Measurements from ENCODE around the gene MAST4.

The MAST4 gene

DNA sequence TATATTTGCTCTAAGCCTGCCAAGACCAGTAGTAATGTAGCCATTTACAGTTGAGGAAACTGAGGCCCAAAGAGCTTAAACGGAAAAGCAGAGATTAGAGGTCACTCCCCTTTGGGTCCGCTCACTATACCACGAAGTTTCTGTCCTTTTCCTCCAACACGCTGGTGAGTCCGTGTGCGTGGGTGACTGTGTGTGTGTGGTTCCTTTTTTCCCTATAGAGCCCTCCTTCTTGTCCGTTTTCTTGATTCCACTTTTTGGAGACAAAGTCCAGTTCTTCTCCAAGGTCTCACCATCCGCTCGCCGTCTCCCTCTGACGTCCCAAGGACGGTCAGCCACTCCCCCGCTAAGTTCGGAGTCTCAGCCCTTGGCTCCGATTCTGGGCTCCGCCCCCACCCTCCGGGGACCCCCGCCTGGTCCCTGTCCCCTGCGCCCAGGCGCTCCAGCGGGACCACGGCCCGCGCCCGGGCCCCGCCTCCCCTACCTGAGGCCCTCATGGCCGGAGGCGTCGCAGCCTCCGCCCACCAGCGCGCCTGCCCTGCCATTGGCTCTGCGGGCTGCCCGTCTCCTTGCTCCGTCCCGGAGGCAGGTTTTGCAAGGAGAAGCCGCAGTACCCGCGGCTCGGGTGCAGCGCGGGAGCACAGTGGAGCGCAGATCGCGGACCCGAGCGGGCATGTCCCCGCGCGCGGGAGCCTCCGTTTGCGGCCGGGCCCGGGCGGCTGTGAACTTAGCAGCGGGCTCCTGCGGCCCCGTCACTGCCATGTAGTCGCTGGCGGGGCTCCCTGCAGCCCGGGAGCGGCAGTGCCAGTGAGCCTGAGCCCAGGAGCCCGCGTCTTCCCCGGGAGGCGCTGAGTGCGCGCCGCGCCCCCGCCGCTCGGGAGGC lies at the start of gene MAST4:
TSS of gene MAST4 (plus strand) at position 638 of the 880 bp plus-strand sequence. CDS start 263 bp downstream, outside the sequence.
- DNase-seq (ENCODE audit: low spot score), result peak; percentile 92

DNA sequence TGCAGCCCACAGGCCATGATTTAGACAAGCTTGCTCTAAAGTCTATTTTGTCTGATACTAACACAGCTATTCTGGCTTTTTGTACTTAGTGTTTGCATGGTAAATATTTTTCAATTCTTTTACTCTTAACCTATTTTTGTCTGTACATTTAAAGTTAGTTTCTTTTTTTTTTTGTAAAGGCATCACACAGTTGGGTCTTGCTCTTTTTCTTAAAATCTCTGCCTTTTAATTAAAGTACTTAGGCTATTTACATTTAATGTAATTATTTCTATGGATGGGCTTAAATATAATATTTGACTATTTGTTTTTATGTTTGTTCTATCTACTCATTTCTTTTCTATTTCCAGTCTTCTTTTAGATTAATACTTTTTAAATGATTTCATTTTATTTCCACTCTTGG lies 49.7 kb upstream of the MAST4 start:
- DNase-seq (ENCODE audit: low spot score), result no peak

DNA sequence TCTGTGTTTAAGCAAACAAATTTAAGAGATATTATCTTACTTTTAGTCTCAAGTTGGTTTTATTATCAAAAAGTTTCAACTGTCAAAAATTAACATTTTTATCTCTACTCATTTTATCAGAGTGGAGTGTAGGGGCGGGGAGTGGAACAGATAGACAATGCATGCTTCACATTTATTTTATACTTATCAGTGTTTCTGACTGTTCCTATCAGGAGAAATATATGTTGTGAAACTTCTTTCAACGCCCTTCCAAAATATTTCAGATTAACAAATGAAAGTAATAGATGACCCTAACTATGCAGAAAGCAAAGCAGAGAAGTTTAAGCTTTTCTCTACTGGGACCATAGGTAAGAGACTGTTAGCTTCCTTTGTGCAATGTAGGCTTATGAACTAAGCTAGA lies 44.9 kb upstream of the MAST4 start:
- DNase-seq (ENCODE audit: low spot score), result no peak

DNA sequence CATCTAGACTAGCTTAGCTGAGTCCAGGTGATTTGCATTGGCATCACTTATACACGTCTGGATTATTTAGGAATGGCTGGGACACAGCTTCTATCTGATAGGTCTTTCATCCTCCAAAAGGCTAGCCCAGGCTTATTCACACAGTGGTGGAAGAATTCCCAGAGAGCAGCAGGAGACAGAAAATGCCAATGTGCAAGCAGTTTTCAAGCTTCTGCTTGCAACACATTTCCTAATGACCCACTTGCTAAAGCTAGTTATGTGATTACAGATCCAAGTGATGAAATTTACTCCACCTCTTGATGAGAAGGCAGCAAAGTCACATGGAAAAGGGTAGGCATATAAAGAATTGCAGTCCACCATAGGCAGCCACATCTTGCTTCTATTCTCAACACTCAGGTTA lies 44.2 kb upstream of the MAST4 start:
- no peak for DNase-seq (ENCODE audit: low spot score)

DNA sequence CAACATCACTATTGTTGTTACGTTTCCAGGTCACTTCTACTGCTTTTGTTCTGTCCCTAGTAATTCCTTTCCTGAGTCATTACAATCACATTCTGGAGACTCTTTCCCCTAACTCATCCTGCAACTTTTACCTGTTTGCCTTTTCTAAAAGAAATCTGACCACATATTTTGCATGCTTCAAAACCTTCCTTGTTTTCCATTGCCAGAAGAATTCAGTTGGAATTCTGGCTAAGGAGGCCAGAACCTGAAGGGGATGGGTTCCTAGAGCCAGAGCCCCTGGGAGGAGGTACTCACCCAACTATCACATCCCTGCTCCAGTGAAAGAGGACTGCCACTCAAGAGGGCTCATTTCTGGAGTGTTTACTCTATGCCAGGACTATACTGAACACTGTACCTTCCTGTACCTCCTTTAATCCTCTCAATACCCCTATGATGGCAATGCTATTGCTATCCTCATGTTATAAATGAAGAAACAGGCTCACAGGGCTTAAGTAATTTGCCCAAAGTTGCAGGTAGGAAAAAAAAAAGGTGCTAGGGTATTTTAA lies 42.8 kb upstream of the MAST4 start:
- DNase-seq (ENCODE audit: low spot score), result no peak

DNA sequence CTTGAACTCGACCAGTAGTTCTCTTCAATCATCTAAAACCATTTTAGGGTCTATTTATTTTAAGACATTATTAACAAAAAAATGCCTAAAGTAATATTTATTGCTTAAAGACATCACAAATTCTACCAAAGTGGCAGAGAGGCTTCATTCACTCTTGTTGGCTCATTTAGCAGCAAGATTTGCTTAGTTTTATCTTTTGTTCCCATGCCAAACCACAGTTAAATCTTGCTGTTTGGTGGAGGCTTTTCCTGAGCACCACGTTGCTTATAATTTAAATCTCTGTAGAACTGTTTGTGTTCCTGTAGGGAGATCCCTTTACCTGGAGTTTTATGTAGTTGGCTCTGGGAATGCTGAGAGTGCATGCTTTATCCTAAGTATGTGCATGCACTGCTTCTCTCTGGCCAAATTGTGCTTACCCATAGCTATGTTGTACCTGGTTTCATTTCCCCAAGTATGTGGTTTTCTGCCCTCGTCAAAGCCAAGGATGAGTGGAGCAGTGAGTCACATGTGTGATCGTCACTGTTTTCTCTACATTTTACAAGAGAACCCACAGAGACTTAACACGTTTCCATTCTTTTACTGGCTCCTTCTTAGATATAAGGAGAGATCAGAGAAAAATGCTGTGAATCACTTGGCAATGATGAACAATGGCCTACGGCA lies 42.1 kb upstream of the MAST4 start:
- DNase-seq (ENCODE audit: low spot score), result no peak

DNA sequence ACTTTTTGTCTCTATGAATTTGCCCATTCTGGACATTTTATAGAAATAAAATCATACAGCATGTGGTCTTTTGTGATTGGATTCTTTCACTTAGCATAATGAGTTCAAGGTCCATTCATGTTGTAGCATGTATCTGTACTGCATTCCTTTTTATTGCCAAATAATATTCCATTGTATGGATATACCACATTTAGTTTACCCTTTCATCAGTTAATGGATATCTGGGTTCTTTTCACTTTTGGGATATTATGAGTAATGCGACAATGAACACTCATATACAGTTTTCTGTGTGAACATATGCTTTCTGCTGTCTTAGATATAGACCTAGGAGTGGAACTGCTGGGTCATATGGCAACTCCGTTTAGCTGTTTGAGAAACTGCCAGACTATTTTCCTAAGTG lies 41.3 kb upstream of the MAST4 start:
- DNase-seq (ENCODE audit: low spot score), result no peak

DNA sequence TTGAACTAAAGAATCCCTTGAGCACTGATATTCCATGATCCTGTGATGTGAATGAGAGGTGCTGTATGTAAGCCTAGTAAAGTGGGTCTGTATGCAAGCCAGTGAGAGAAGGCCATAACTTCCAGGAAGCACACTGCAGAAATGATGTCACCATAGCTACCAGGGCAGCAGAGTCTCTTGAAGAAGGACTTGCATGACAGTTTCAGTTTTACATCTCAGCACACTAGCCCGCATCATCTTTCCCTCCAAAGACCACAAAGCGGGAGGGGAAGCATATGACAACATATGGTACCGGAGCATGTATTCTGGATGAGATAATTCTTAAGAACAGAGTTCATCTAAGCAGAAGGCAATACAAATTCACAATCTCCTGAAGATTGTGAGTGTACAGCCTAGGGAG lies 37.6 kb upstream of the MAST4 start:
- DNase-seq (ENCODE audit: low spot score), result no peak

DNA sequence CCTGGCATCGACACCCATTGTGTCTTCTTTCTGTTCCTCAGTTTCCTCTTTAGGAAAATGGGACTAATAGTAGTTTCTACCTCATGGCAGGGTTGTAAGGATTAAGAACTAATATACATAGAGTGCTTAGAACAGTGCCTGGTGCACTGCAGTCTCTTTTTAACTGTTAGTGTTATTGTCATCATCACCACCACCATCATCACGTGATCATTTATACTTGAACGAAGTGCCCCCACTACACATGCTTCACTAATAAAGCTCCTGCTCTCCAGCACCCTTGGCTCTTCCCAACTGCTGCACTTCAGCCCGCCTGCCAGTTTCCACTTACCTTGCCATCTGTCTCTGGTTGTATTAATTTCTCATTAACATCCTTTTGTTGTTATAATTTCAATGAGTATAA lies 35.8 kb upstream of the MAST4 start:
- no peak for DNase-seq (ENCODE audit: low spot score)

DNA sequence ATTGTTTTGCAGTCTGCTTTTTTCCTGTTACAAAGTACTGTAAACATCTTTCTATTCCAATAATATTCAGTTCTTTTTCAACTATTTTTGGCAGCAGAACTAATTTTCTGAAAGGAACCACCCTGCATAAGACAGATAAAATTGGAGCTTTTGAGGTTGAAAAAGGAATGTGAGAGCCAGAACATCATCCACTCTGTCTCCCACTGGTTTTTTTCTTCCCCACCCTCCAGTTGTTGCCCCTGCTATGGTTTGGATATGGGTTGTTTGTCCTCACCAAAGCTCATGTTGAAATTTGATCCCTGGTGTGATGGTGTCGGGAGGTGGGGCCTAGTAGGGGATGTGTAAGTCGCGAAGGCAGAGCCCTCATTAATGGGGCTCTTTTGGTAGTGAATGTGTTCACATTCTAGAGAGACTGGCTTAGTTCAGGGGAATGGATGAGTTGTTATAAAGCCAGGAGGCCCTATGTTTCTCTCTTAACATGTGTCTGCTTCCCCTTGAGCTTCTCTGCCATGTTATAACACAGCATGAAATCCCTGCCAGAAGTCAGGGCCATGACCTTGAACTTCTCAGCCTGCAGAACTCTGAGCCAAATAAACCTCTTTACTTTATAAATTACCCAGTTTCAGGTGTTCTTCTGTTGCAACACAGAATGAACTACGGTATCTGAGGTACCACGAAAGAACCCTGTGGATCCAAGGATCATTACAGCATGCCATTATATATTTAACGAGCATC lies 34.8 kb upstream of the MAST4 start:
- no peak for DNase-seq (ENCODE audit: low spot score)

DNA sequence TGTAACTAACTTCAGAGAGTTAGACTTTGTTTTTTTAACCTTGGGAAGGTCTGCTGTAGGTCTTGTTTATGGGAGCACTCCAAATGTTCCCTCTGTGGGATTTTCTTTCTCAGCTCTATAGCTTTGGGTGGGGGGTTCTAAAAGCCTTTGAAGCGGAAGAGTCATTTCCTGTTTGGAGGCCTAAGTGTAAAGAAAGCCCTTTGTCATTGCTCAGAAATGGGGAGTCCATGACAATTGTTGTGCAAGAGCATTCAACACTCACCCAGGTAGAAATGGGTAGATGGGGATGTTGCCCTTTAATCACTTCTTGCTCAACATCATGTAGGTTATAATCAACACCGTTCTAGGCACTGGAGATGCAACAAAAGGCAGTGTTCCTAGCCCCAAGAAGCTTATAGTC lies 30.3 kb upstream of the MAST4 start:
- DNase-seq (ENCODE audit: low spot score), result no peak

DNA sequence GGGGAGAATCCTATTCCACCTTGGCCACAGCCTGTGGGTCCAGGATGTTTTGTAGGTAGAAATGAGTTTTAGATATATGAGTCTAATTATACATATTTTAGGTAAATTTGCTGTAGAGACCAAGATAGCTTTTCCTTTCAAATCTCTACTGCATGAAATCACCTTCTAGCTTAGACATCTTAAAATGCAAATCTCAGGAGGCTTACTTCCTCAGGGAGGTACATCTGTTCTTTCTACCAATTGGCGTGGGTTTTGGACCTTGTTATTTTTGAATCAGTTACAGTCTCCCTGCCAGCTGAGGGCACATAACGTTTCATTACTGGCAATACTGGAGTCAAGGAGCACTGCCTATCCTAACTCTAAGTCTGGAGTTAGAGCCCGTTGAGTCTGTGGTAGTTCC lies 28.7 kb upstream of the MAST4 start:
- DNase-seq (ENCODE audit: low spot score), result no peak

DNA sequence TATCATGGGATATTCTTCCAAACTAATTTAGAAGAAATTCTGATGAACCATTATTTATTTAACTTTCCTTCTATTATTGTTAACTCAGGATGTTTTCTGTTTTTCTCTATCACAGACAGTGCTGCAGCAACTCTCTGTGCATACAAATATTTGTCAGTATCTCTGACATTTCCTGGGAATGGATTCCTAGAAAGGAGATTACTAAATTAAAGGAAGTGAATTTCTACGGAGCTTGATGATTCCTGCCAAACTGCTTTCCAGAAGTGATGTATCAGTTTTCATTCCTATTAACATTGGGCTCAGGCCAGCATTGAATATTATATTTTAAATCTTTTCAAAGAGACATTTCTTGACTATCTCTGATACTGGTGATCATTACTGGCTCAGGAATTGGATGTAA lies 26.0 kb upstream of the MAST4 start:
- no peak for DNase-seq (ENCODE audit: low spot score)

DNA sequence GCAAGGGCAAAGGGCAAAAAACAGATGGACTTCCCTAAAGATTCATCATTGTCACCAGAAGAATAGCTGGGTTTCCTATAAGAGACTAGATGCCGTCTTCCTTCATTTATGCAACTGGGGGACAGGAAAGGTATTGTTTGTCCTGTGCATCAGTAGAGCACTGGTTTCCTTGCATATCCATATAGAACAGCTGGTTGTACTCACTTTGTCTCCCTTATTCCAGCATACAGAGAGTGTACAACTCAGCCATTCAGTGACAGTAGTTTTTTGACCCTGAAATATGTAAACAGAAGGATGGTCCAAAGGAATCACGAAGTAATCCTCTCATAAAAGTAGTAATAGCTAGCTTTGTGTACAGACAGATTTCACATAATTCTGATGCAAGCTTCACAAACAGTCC lies 22.5 kb upstream of the MAST4 start:
- no peak for DNase-seq (ENCODE audit: low spot score)

DNA sequence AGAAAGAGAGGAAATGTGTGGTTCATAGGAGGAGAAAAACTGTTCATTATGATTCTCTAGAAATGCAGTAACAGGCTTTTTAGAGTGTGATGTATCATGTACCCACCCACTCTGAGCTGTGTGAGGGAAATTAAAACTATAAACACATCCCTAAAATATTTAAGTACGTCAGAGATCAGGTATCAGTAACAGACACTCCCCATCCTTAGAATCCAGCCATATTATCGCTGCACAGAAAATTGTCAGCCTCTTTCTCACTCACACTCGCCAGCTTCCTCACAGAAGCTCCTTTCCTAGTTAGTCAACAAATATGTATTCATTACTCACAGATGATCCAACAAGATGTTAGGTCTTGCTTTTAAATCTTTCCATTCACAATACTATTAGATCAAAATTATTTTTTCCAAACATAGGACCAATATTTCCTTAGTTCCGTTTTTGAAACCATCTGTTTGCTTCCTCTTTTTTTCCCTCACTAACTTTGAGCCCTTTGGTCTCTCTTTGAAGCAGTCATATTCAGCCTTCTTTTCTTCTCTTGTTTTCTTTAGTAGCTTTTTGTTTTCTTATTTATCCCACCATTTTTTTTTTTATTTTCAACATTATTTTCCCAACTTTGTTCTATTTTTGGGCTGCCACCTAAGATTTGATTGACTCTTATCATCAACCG lies 13.6 kb upstream of the MAST4 start:
- peak; percentile 12 for DNase-seq (ENCODE audit: low spot score)

DNA sequence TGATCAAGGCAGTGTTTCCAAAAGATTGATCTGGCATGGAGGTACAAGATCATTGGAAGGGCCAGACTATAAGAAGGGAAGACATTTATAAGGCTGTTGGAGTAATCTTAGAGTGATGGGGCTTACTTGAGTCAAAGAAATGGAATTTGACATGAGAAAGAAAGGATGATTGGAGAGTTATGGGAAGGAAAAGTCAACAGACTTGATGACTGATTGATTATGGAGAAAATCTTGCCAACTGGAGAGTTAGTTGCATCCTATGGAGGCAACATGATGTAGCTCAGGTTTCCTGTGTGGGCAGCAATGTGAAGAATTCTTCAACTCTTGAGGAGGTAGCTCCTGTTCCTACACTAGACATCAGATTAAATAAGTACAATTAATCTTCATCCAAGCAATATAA lies 10.9 kb upstream of the MAST4 start:
- no peak for DNase-seq (ENCODE audit: low spot score)

DNA sequence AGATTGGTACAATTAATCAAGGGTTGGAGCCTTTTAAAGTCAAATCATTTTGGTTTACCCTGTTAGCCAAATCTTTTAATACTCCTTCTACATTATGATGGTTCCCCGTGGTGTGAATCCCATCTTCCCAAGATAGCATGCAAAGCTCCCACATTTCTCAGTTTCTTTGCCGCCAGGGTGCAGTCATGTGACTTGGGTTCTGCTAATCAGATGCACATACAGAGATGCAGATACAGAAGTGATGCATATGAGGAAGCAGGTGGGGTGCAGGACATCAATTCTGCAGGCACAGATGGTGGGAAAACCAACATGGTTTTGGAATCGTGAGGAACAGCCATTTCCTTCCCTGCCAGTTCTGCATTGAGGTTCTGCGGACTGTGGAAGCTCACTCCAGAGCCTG lies 8.4 kb upstream of the MAST4 start:
- DNase-seq (ENCODE audit: low spot score), result no peak

DNA sequence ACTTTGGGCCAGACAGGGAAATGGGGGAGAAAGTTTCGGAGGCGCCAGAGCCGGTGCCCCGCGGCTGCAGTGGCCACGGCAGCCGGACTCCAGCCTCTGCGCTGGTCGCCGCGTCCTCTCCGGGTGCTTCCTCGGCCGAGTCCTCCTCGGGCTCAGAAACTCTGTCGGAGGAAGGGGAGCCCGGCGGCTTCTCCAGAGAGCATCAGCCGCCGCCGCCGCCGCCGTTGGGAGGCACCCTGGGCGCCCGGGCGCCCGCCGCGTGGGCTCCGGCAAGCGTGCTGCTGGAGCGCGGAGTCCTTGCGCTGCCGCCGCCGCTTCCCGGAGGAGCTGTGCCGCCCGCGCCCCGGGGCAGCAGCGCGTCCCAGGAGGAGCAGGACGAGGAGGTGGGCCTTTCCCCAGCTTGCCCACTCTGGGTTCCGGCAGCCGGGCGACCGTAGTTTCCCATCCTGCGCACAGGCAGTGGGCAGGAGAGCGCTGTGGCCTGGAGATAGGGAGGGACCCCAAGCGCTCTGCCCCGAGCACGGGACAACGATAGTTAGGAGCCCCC lies 516 bp downstream of the MAST4 start:
- DNase-seq (ENCODE audit: low spot score), result peak; percentile 36

DNA sequence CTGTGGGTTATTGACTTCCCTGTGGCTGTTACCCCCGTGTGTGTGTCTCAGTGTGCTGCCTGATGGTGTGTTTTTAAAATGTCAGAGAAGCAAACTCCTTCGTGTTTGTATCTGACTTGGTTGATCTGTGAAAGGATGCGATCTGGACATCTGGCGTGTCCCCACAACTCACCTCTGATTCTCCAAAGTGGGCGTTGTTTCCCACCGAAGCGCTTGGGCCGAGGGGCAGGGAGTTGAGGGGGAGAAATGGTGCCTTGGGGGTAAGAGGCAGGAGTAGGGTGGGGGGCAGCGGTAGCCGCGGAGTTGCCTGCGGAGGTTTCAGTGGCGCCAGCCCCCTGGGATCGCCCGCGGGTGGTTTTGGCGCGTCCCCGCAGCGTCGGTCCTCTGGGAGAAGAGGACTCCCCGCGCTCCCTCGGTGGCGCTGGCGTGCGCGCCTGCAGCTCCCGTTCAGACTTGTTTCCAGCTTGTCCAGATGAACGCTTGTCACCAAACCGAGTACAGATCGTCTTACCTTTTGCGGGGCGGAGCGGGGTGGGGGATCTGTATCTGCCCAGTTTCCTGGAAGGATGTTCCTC lies 1.1 kb downstream of the MAST4 start:
- peak; percentile 14 for DNase-seq (ENCODE audit: low spot score)

DNA sequence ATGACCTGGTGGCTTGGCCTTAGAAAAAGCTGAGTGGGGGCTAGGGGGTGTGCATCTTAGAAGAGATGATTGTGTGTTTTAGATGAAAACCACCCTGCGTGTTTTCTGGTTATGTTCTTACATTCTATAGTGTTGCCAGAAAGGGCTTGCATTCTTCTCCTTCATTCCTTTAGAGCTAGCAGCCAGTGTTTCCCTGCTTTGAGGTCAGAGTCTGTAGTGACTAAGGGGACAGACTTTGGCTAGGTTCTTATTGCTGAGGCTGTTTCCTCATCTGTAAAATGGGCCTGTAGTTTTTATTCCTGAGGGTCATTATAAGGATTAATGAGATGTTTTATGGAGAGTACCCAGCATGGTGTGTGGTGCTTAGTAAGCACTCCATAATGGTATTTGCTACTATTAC lies 6.4 kb downstream of the MAST4 start:
- no peak for DNase-seq (ENCODE audit: low spot score)

DNA sequence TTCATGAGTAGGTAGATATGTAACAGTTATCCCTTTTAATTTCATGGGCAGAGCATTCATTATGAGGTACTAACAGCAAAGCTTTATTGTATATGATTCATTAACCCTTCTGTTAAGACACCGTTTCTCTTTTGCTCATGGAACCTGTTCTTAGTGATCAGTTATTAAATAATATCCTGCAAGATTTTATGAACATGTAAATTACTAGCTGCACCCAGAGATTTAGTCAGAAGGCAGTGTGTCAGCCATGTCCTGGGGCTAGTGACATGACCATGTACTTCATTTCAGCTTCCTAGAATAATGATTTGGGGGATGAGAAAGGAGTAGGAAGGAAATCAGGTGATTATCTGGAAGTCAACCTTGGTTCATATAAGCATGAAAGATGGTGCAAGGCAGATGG lies 7.0 kb downstream of the MAST4 start:
- DNase-seq (ENCODE audit: low spot score), result no peak

Data from AG08396 (cell line).